Heart left ventricle (tissue), 13 donors: ENCODE data around the gene ARHGAP11A.
"Not testable (repeated sequence)": the region's sequence is repeated elsewhere in the genome, so short reads cannot be mapped to it uniquely, and the experiment has no call there.

Source experiments
- CTCF ChIP-seq, 12 donors: fragments of 200-600 bp; sonication (generic) in 4 of 12; IDR thresholded peaks; one replicate each; pipeline versions ENCODE4 v1.5.0 to v1.8.0; 2018 to 2022; ENCODE audit warnings: antibody characterized with exemption in 12 of 12, mild to moderate bottlenecking in 5 of 12
- POLR2A ChIP-seq, 2 donors: fragments of 450-650 bp; IDR thresholded peaks; one replicate each; pipeline ENCODE4 v1.6.1; 2017; ENCODE audit warnings: antibody characterized with exemption in 2 of 2, mild to moderate bottlenecking in 2 of 2, moderate library complexity in 2 of 2
- donor health status: ischemic (EF 13 %, LVEDD 7.1; RV severe dilation, severe dysfunction).
- donor health status: DM: no; HTN: yes; CAD: no.
- donor health status: DM: no; HTN: no; CAD: no.
- donor health status: ischemic (EF 25% LVEDD 6.9; RV normal size, moderate dysfunction).
- donor health status: ischemic (EF 25% LVEDD 5.7; RV mildly dilated, moderate dysfunction).
- donor health status: ischemic (EF 35%, LVEDD 5.7; RV mildly dilated, moderate dysfunction).
- donor health status: nonischemic (EF 11% LVEDD 7.7; RV severe dilation, severe dysfunction).
- donor health status: DM: yes; HTN: yes; CAD: no.
- donor health status: PGD.
- donor health status: ischemic (EF 29% LVEDD 5.4; RV normal size, mild dysfunction).
- donor health status: nonischemic (EF 23%, LVEDD 6.1; RV moderate dilation, normal function).

GRCh38 chr15:32610719-32611118, 4.6 kb upstream of the ARHGAP11A start:
- not testable (repeated sequence) for TF ChIP-seq POLR2A (IDR thresholded peaks at IDR 0.05)
- peak in 10 of 12 donors; percentile 17 to 44 (median 30) for TF ChIP-seq CTCF (IDR thresholded peaks at IDR 0.05)
